ENCODE data around the gene CNN3. TPM values are rescaled to one million over a fixed set of nuclear protein-coding genes. Genes with fewer than 3 reads are reported as not detected.

CNN3 gene
- total RNA-seq, result 2.5 and 2.7 TPM in 2 replicates

DNA sequence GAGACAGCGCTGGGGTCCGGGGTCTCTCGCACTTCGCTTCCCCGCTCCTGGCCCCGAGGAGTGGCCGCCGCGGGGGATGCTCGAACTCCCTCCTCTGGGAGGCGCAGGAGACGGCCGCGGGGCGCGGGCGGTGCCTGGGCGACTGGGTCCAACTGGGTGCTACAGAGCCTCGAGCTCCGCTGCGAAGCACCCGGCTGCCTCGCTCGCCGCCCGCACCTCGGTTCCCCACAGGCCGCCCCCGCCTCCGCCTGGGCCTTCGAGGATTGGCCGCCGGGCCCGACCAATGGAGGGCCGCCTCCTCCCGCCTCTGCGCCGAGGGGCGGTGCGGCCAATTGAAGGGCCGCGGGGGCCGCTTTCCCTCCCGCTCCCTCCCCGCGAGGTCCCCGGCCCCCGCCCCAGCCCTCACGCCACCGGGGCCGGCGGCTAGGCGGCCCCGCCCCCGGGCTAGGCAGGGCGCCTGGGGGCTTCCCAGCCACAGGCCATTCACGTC lies at the start of gene CNN3:
Gene CNN3 (minus strand): TSS at position 196 of the 490 bp plus-strand sequence. CDS start 216 bp downstream, outside the sequence.
- Mint-ChIP-seq H3K9me3 (no peaks in the 10 kb centered on the region), H3K4me3 (peak within 1 kb of the TSS; percentile 83), H3K4me1 (peaks cover 10% of the 10 kb centered on the region), H3K27ac (peak within 1 kb of the TSS; percentile 36), H3K27me3 (peaks cover 52% of the 10 kb centered on the region), H3K36me3 (ENCODE audit: low read depth) (no peaks in the 10 kb centered on the region)
- intact Hi-C loops (cut with micrococcal nuclease), result loop anchor here (10.0 kb wide), 1 partner anchor 118 kb away; no protein-coding TSS in a partner anchor
- peak; percentile 89 for DNase-seq

- no peaks in the 10 kb centered on the region for H3K36me3 Mint-ChIP-seq (ENCODE audit: low read depth)
These were observed 47.9 kb upstream of the CNN3 start for GRCh38 chr1:94974824-94975223.

GRCh38 chr1:94974241-94974640 lies 47.3 kb upstream of the CNN3 start:
- H3K36me3 Mint-ChIP-seq (ENCODE audit: low read depth), result no peaks in the 10 kb centered on the region
- no peaks in the 10 kb centered on the region for H3K9me3 Mint-ChIP-seq
- intact Hi-C loops (cut with micrococcal nuclease), result no loop called here
- no peaks in the 10 kb centered on the region for H3K27me3 Mint-ChIP-seq
- DNase-seq, result no peak
- H3K4me3 Mint-ChIP-seq, result no peak overlapping the region
- no peak overlapping the region for H3K27ac Mint-ChIP-seq
- no peaks in the 10 kb centered on the region for H3K4me1 Mint-ChIP-seq

More at GRCh38 chr1:94974824-94975223, 47.9 kb upstream of the CNN3 start:
- no peak overlapping the region for H3K4me3 Mint-ChIP-seq
- DNase-seq, result no peak
- no peak overlapping the region for H3K27ac Mint-ChIP-seq
- no peaks in the 10 kb centered on the region for H3K4me1 Mint-ChIP-seq
- no peaks in the 10 kb centered on the region for H3K27me3 Mint-ChIP-seq
- intact Hi-C loops (cut with micrococcal nuclease), result no loop called here
- H3K9me3 Mint-ChIP-seq, result no peaks in the 10 kb centered on the region

- intact Hi-C loops (cut with micrococcal nuclease), result no loop called here
- no peak overlapping the region for H3K27ac Mint-ChIP-seq
- H3K4me3 Mint-ChIP-seq, result no peak overlapping the region
- DNase-seq, result no peak
- H3K9me3 Mint-ChIP-seq, result no peaks in the 10 kb centered on the region
- H3K4me1 Mint-ChIP-seq, result no peaks in the 10 kb centered on the region
- peaks cover 3% of the 10 kb centered on the region for H3K27me3 Mint-ChIP-seq
- no peaks in the 10 kb centered on the region for H3K36me3 Mint-ChIP-seq (ENCODE audit: low read depth)
These were observed 46.5 kb upstream of the CNN3 start for GRCh38 chr1:94973309-94973922.

DNA sequence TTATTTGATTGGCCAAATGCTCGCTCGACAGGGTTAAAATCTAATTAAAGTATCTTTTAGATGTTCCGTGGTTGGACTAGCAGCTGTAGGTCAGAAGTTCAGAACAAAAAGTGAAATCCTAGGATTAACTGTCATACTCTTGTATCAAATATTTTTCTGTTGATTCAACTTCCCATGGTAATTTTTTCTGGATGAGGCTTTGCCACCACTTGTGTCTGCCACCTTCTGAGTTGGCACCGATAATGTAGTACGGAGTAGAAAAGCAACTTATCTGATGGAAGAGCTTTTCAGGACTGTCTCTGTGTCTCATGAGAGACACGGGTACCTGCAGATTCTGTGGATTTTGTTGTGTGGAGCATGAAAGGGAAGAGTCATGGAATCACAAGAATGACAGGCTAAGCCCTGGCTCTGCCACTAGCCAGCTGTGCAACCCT lies 44.6 kb upstream of the CNN3 start:
- intact Hi-C loops (cut with micrococcal nuclease), result no loop called here
- peaks cover 3% of the 10 kb centered on the region for H3K27me3 Mint-ChIP-seq
- no peaks in the 10 kb centered on the region for H3K9me3 Mint-ChIP-seq
- H3K27ac Mint-ChIP-seq, result no peak overlapping the region
- no peaks in the 10 kb centered on the region for H3K4me1 Mint-ChIP-seq
- no peak for DNase-seq
- no peaks in the 10 kb centered on the region for H3K36me3 Mint-ChIP-seq (ENCODE audit: low read depth)
- H3K4me3 Mint-ChIP-seq, result no peak overlapping the region

DNA sequence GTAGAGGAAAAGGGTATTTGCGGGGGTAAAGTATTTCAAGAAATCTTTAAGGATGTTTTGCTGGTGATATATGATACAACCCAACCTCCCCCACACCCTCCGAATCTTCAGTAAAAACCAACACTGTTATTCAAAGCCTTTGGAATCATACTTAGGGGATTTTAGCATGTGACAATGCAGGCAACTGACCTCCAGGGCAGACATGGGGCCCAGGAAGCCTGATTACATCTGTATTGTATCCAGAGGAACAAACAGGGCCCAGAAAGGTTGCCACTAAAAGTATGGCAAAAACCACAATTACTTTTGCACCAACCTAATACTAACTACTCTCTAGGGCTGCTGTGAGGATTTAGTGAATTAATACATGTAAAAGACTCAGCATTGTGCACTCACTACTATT lies 43.9 kb upstream of the CNN3 start:
- H3K27me3 Mint-ChIP-seq, result peaks cover 3% of the 10 kb centered on the region
- no peaks in the 10 kb centered on the region for H3K9me3 Mint-ChIP-seq
- H3K36me3 Mint-ChIP-seq (ENCODE audit: low read depth), result no peaks in the 10 kb centered on the region
- intact Hi-C loops (cut with micrococcal nuclease), result no loop called here
- no peak overlapping the region for H3K4me3 Mint-ChIP-seq
- H3K4me1 Mint-ChIP-seq, result no peaks in the 10 kb centered on the region
- DNase-seq, result no peak
- H3K27ac Mint-ChIP-seq, result no peak overlapping the region

DNA sequence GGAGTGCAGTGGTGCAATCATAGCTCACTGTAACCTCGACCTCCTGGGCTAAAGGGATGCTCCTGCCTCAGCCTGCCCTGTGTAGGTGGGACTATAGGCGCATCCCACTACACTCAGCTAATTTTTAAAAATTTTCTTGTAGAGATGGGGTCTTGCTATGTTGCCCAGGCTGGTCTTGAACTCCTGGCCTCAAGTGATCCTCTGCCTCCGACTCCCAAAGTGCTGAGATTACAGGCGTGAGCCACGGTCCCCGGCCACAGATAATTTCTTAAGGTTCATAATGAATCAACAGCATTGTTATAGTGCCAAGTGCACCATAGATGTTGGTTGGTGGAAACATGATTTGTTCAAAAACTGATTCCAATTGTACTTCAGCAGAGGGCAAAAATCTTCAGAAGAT lies 42.2 kb upstream of the CNN3 start:
- Mint-ChIP-seq H3K4me1 (no peaks in the 10 kb centered on the region), H3K27me3 (peaks cover 3% of the 10 kb centered on the region), H3K9me3 (no peaks in the 10 kb centered on the region), H3K36me3 (ENCODE audit: low read depth) (no peaks in the 10 kb centered on the region), H3K27ac (no peak overlapping the region), H3K4me3 (no peak overlapping the region)
- no peak for DNase-seq
- intact Hi-C loops (cut with micrococcal nuclease), result no loop called here

DNA sequence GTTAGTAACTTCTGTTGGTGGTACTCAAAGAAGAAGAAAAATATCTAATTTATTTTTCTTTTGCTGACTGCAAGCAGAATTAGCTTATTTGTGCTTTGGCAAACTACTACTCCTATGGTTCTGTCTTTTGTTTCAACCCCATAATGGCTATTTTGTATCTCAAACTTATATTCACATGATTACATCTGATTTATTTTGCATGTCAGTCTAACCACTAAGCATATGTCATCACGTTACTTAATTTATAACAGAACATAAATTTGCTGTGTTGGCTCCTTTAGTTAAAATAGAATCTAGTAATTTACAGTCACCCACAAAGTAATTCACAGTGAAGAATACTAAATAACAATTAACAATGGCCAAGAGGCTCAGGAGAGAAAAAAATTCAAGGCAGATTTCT lies 39.1 kb upstream of the CNN3 start:
- DNase-seq, result no peak
- H3K36me3 Mint-ChIP-seq (ENCODE audit: low read depth), result no peaks in the 10 kb centered on the region
- H3K27me3 Mint-ChIP-seq, result peaks cover 3% of the 10 kb centered on the region
- H3K27ac Mint-ChIP-seq, result no peak overlapping the region
- H3K9me3 Mint-ChIP-seq, result no peaks in the 10 kb centered on the region
- no peak overlapping the region for H3K4me3 Mint-ChIP-seq
- intact Hi-C loops (cut with micrococcal nuclease), result no loop called here
- H3K4me1 Mint-ChIP-seq, result peaks cover 5% of the 10 kb centered on the region

- DNase-seq, result no peak
- Mint-ChIP-seq H3K27me3 (peaks cover 3% of the 10 kb centered on the region), H3K4me3 (no peak overlapping the region), H3K27ac (no peak overlapping the region), H3K9me3 (no peaks in the 10 kb centered on the region), H3K4me1 (peaks cover 5% of the 10 kb centered on the region), H3K36me3 (ENCODE audit: low read depth) (no peaks in the 10 kb centered on the region)
- intact Hi-C loops (cut with micrococcal nuclease), result loop anchor here (2.0 kb wide), 1 partner anchor 109 kb away; no protein-coding TSS in a partner anchor
These were observed 37.0 kb upstream of the CNN3 start for GRCh38 chr1:94963864-94964263.

- Mint-ChIP-seq H3K9me3 (no peaks in the 10 kb centered on the region), H3K27ac (peak overlapping the region; percentile 97), H3K4me3 (peak overlapping the region; percentile 91), H3K27me3 (no peaks in the 10 kb centered on the region), H3K4me1 (peaks cover 5% of the 10 kb centered on the region), H3K36me3 (ENCODE audit: low read depth) (no peaks in the 10 kb centered on the region)
- intact Hi-C loops (cut with micrococcal nuclease), result loop anchor here (2.0 kb wide), 1 partner anchor 108 kb away; no protein-coding TSS in a partner anchor
- peak; percentile 81 for DNase-seq
These were observed 35.7 kb upstream of the CNN3 start for GRCh38 chr1:94962409-94963265.

- peaks cover 5% of the 10 kb centered on the region for H3K4me1 Mint-ChIP-seq
- no peak for DNase-seq
- no peaks in the 10 kb centered on the region for H3K36me3 Mint-ChIP-seq (ENCODE audit: low read depth)
- no peaks in the 10 kb centered on the region for H3K9me3 Mint-ChIP-seq
- H3K27ac Mint-ChIP-seq, result no peak overlapping the region
- intact Hi-C loops (cut with micrococcal nuclease), result loop anchor here (2.0 kb wide), 1 partner anchor 107 kb away; no protein-coding TSS in a partner anchor
- H3K27me3 Mint-ChIP-seq, result no peaks in the 10 kb centered on the region
- no peak overlapping the region for H3K4me3 Mint-ChIP-seq
These were observed 35.1 kb upstream of the CNN3 start for GRCh38 chr1:94961988-94962387.

- Mint-ChIP-seq H3K27ac (no peak overlapping the region), H3K36me3 (ENCODE audit: low read depth) (no peaks in the 10 kb centered on the region), H3K9me3 (no peaks in the 10 kb centered on the region), H3K27me3 (no peaks in the 10 kb centered on the region), H3K4me3 (no peak overlapping the region), H3K4me1 (peaks cover 5% of the 10 kb centered on the region)
- intact Hi-C loops (cut with micrococcal nuclease), result no loop called here
- DNase-seq, result no peak
These were observed 34.7 kb upstream of the CNN3 start for GRCh38 chr1:94961582-94961981.

DNA sequence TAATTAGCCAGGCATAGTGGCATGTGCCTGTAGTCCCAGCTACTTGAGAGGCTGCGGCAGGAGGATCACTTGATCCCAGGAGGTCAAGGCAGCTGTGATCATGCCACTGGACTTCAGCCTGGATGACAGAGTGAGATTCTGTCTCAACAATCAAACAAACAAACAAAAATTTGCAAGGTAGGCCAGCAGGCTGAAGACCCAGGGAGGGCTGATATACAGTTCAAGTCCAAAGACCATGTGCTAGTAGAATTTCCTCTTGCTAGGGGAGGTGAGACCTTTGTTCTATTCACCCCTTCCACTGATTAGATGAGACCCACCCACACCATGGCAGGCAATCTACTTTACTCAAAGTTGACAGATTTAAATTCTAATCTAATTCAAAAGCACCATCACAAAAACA lies 31.2 kb upstream of the CNN3 start:
- Mint-ChIP-seq H3K27me3 (no peaks in the 10 kb centered on the region), H3K36me3 (ENCODE audit: low read depth) (no peaks in the 10 kb centered on the region), H3K9me3 (no peaks in the 10 kb centered on the region), H3K27ac (no peak overlapping the region), H3K4me3 (no peak overlapping the region), H3K4me1 (peaks cover 4% of the 10 kb centered on the region)
- intact Hi-C loops (cut with micrococcal nuclease), result no loop called here
- no peak for DNase-seq

Data from activated CD4-positive, alpha-beta T cell treated with anti-CD3 and anti-CD28 coated beads, Interleukin-2, amount 10 ng/mL, durations not matched to agents 24 days and 14 days (primary cell).